B cell (primary cell): Measurements from ENCODE around the gene CYP26A1. TPM values are rescaled to one million over a fixed set of nuclear protein-coding genes. Genes with fewer than 3 reads are reported as not detected.

Source experiments
- ATAC-seq: fragments of 200-7000 bp; cut with Tn5 transposase; one replicate; pipeline ENCODE4 v1.10.0; 2021; ENCODE audit warnings: low read depth, mild to moderate bottlenecking, moderate number of reproducible peaks, moderate library complexity
- CTCF ChIA-PET: fragments of 350-600 bp; sonication (Branson Sonifier 250); formaldehyde crosslinking; loops from one replicate; lab custom pipeline; 2021; ENCODE audit warnings: antibody characterized with exemption, inconsistent platforms; lab: Charles Lee
- POLR2A ChIA-PET: fragments of 350-600 bp; sonication (Branson Sonifier 250); formaldehyde crosslinking; loops from one replicate; lab custom pipeline; 2021; ENCODE audit warnings: antibody characterized with exemption; lab: Charles Lee
- DNase-seq: peaks from one replicate; pipeline ENCODE4 v3.0.0; 2013
- H2AFZ ChIP-seq: 2 replicates; pipeline ENCODE4 v1.6.1; 2012; ENCODE audit warnings: mild to moderate bottlenecking, low read depth, low read length; ENCODE audit not compliant: insufficient read depth, poor library complexity, severe bottlenecking
- H3K27ac ChIP-seq, 2 donors: 1 replicate in 1 of 2; 2 replicates in 1 of 2; pipeline ENCODE4 v1.5.1; 2012 to 2013; ENCODE audit warnings: low read length in 2 of 2, mild to moderate bottlenecking in 2 of 2, moderate library complexity in 1 of 2
- H3K27me3 ChIP-seq, 4 experiments: fragments of 200-600 bp in 1 of 4; sonication (generic) in 1 of 4; replicated peaks in 1 of 4; 1 replicate in 2 of 4; 2 replicates in 2 of 4; pipeline versions ENCODE4 v1.6.1 to v1.7.0; 2013 to 2016; ENCODE audit warnings: low read length in 3 of 4, mild to moderate bottlenecking in 2 of 4, mixed read lengths in 1 of 4, moderate library complexity in 1 of 4; ENCODE audit not compliant: insufficient read depth in 4 of 4, control insufficient read depth in 3 of 4; ENCODE audit errors: control extremely low read depth in 1 of 4
- H3K36me3 ChIP-seq, 2 experiments: replicated peaks in 1 of 2; 1 replicate in 1 of 2; 2 replicates in 1 of 2; pipeline versions ENCODE4 v1.6.1 to v1.7.1; 2013; ENCODE audit warnings: low read length in 1 of 2; ENCODE audit not compliant: insufficient read depth in 2 of 2, control insufficient read depth in 1 of 2; ENCODE audit errors: control extremely low read depth in 1 of 2, extremely low read depth in 1 of 2
- H3K4me1 ChIP-seq, 2 donors: fragments of 200-600 bp in 1 of 2; sonication (generic) in 1 of 2; 1 replicate in 1 of 2; 2 replicates in 1 of 2; pipeline versions ENCODE4 v1.5.1 to v1.6.1; 2013 to 2017; ENCODE audit warnings: low read length in 2 of 2; ENCODE audit not compliant: control insufficient read depth in 2 of 2, insufficient read depth in 2 of 2
- H3K4me2 ChIP-seq: replicated peaks from 2 replicates; pipeline ENCODE3; 2012; ENCODE audit warnings: mild to moderate bottlenecking, low read depth, low read length; ENCODE audit not compliant: poor library complexity, severe bottlenecking
- H3K4me3 ChIP-seq, 5 experiments: fragments of 200-600 bp in 1 of 5; sonication (generic) in 1 of 5; 1 replicate in 3 of 5; 2 replicates in 2 of 5; pipeline versions ENCODE4 v1.5.1 to v1.7.0; 2011 to 2016; ENCODE audit warnings: low read length in 4 of 5, mild to moderate bottlenecking in 4 of 5, low read depth in 2 of 5, control low read depth in 1 of 5, moderate library complexity in 1 of 5; ENCODE audit not compliant: insufficient read depth in 1 of 5; ENCODE audit errors: control extremely low read depth in 1 of 5, extremely low read depth in 1 of 5
- H3K79me2 ChIP-seq: fragments of 200-600 bp; sonication (generic); one replicate; pipeline ENCODE4 v1.6.0; 2016; ENCODE audit warnings: low read length; ENCODE audit not compliant: control insufficient read depth, insufficient read depth
- H3K9ac ChIP-seq: fragments of 200-600 bp; sonication (generic); 2 replicates; pipeline ENCODE4 v1.6.1; 2017; ENCODE audit warnings: mild to moderate bottlenecking, low read length, moderate library complexity
- H3K9me3 ChIP-seq, 3 donors: one replicate each; pipeline versions ENCODE4 v1.6.1 to v1.7.1; 2013; ENCODE audit warnings: low read length in 2 of 3; ENCODE audit not compliant: control insufficient read depth in 2 of 3, insufficient read depth in 1 of 3; ENCODE audit errors: control extremely low read depth in 1 of 3
- H4K20me1 ChIP-seq: 2 replicates; pipeline ENCODE4 v1.6.0; 2012; ENCODE audit warnings: mild to moderate bottlenecking, low read length; ENCODE audit not compliant: insufficient read depth, control insufficient read depth, poor library complexity, severe bottlenecking
- H3K27ac Mint-ChIP-seq: one replicate; pipeline ENCODE4 v1.8.0; 2021; ENCODE audit warnings: mixed read lengths
- H3K27me3 Mint-ChIP-seq: one replicate; pipeline ENCODE4 v1.8.0; 2021; ENCODE audit warnings: mixed read lengths
- H3K4me1 Mint-ChIP-seq: one replicate; pipeline ENCODE4 v1.8.0; 2021; ENCODE audit warnings: mixed read lengths
- H3K4me3 Mint-ChIP-seq: one replicate; pipeline ENCODE4 v1.8.0; 2021; ENCODE audit warnings: mixed read lengths
- H3K9me3 Mint-ChIP-seq: one replicate; pipeline ENCODE4 v1.8.0; 2022; ENCODE audit warnings: mixed read lengths; ENCODE audit not compliant: insufficient read depth
- EZH2 ChIP-seq: IDR thresholded peaks from 2 replicates; pipeline ENCODE4 v1.6.1; 2012; ENCODE audit warnings: borderline replicate concordance, low read depth, mild to moderate bottlenecking, moderate library complexity, low read length; ENCODE audit not compliant: insufficient read depth, poor library complexity, severe bottlenecking
- WGBS: methylation state at CpG from one replicate; pipeline ENCODE4 v1.1.5; 2013; ENCODE audit warnings: missing lambda C conversion rate; ENCODE audit not compliant: insufficient coverage; 5-methylcytosine and 5-hydroxymethylcytosine counted together
- intact Hi-C: fragments of 100-400 bp; cut with micrococcal nuclease; formaldehyde crosslinking; loops from one replicate; pipeline ENCODE4 v1.10.0; 2022
- polyA plus RNA-seq: library from polyadenylated mRNA; depleted of rRNA; stranded (reverse); fragments of >200 nt; gene quantifications from 2 replicates; pipeline ENCODE4 v1.2.3, GENCODE V29; 2012
- total RNA-seq, 2 donors: library from RNA; stranded (reverse); fragments of 120-200 nt in 1 of 2; gene quantifications; 1 replicate in 1 of 2; 2 replicates in 1 of 2; pipeline versions ENCODE4 v1.2.3 to v1.2.4, GENCODE V29; 2013 to 2022
- TF ChIP-seq, protein P1 (sequence below): fragments of 200-600 bp; IDR thresholded peaks from one replicate; pipeline ENCODE4 v1.8.0; 2022; ENCODE audit warnings: antibody characterized with exemption, mild to moderate bottlenecking

Gene CYP26A1
- total and polyA plus RNA-seq, 2 donors (not counting 1 experiment from before 2014, with no cell fraction given) = not detected

DNA sequence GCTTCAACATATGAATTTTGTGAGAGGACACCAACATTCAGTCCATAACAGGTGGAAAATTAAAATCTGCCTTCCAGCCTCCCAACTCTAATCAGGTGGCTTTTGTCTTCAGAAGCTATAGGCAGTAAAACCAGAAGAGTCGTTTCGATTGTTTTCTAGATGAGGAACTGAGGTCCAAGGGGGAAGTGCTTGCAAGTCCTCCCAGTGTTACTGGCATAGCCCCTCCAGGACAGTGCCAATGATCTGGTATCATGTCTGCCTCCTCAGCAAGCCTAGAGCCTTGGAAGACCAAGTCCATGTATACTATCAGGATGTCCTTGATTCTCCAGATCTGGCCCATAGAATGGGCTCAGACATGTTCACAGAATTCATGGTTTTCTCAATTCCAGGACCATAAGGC is 16.9 kb downstream of the CYP26A1 start:
- intact Hi-C loops = no loop called here
- Histone ChIP-seq H3K27me3 (no peaks in the 10 kb centered on the region), H3K27ac (no peak overlapping the region), H3K36me3 (no peaks in the 10 kb centered on the region), H3K4me2 (no peak overlapping the region), H3K4me3 (no peak overlapping the region), H2AFZ (no peak overlapping the region), H3K79me2 (no peaks in the 10 kb centered on the region), H4K20me1 (no peaks in the 10 kb centered on the region), H3K4me1 (no peaks in the 10 kb centered on the region), H3K9me3 (no peaks in the 10 kb centered on the region), H3K9ac (no peak overlapping the region)
- Mint-ChIP-seq H3K9me3 (no peaks in the 10 kb centered on the region), H3K4me1 (peaks cover under 1% of the 10 kb centered on the region), H3K27ac (no peak overlapping the region), H3K4me3 (no peak overlapping the region), H3K27me3 (peaks cover 32% of the 10 kb centered on the region)
- ChIA-PET CTCF (no interaction called here), POLR2A (no interaction called here)
- ATAC-seq (no peak), DNase-seq (no peak)
- TF ChIP-seq, protein P1, sequence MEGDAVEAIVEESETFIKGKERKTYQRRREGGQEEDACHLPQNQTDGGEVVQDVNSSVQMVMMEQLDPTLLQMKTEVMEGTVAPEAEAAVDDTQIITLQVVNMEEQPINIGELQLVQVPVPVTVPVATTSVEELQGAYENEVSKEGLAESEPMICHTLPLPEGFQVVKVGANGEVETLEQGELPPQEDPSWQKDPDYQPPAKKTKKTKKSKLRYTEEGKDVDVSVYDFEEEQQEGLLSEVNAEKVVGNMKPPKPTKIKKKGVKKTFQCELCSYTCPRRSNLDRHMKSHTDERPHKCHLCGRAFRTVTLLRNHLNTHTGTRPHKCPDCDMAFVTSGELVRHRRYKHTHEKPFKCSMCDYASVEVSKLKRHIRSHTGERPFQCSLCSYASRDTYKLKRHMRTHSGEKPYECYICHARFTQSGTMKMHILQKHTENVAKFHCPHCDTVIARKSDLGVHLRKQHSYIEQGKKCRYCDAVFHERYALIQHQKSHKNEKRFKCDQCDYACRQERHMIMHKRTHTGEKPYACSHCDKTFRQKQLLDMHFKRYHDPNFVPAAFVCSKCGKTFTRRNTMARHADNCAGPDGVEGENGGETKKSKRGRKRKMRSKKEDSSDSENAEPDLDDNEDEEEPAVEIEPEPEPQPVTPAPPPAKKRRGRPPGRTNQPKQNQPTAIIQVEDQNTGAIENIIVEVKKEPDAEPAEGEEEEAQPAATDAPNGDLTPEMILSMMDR = no peak
- TF ChIP-seq EZH2 = no peak
- 69% methylated on average over 2 of the region's 2 CpGs for WGBS

DNA sequence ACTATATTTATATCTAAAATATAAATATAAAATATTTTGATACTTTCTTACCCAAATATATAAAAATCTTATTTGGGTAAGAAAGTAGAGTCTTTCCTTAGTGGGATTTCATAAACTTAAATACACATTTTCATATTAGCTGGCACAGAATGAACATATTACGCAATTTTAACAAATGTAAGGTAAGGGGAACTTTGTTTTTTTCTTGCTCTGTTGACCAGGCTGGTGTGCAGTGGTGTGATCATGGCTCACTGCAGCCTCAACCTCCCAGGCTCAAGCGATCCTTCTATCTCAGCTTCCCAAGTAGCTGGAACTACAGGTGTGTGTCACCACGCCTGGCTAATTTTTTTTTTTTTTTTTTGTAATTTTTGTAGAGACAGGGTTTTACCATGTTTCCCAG is 18.3 kb downstream of the CYP26A1 start:
- WGBS = no CpG with 5 or more reads among the region's 3 CpGs
- POLR2A ChIA-PET = no interaction called here
- H3K27ac Mint-ChIP-seq = no peak overlapping the region

More for the DNA sequence above, 18.3 kb downstream of the CYP26A1 start:
- no peaks in the 10 kb centered on the region for H3K9me3 ChIP-seq
- H3K4me3 ChIP-seq = no peak overlapping the region
- CTCF ChIA-PET = no interaction called here
- no peak for DNase-seq
- intact Hi-C loops = no loop called here
- no peaks in the 10 kb centered on the region for H3K79me2 ChIP-seq
- Mint-ChIP-seq H3K4me3 (no peak overlapping the region), H3K9me3 (no peaks in the 10 kb centered on the region), H3K4me1 (no peaks in the 10 kb centered on the region), H3K27me3 (peaks cover 25% of the 10 kb centered on the region)
- no peak overlapping the region for H3K4me2 ChIP-seq
- TF ChIP-seq EZH2 = no peak
- TF ChIP-seq, protein P1 = no peak
- H3K4me1 ChIP-seq = no peaks in the 10 kb centered on the region
- no peak overlapping the region for H3K9ac ChIP-seq
- H4K20me1 ChIP-seq = no peaks in the 10 kb centered on the region
- ATAC-seq = no peak
- H3K27ac ChIP-seq = no peak overlapping the region
- H3K36me3 ChIP-seq = no peaks in the 10 kb centered on the region
- H3K27me3 ChIP-seq = no peaks in the 10 kb centered on the region
- no peak overlapping the region for H2AFZ ChIP-seq
